GM19468 (cell line): Measurements from ENCODE around the gene SIM1.
A peak's percentile ranks its signal among the peaks of the same experiment; 100 is the strongest.

Experiments
- ATAC-seq: cut with Tn5 transposase; IDR thresholded peaks from one replicate; pipeline ENCODE4 v1.9.1; 2021; ENCODE audit warnings: mild to moderate bottlenecking, moderate library complexity, moderate number of reproducible peaks; ENCODE audit not compliant: unreplicated experiment; ENCODE audit errors: extremely low read depth

Gene SIM1

DNA sequence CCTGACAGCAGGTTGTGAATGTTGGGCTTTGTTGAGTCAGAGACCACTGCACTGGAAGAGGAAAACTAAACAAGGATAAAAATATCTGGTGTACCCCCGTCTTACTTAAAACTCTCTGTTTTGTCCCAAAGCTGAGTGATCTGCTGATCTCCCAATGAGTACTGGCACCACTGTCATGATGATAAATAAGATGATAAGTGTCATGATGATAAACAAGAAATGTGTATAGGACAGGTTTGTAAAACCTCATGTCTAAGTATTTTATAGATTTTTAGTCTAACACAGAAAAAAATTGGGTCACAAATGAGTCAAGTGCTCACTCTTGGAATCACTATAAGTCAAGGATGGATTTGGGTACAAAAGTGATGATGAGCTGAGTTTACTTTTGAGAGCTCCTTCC is 8.5 kb upstream of the SIM1 start:
- no peak for ATAC-seq

DNA sequence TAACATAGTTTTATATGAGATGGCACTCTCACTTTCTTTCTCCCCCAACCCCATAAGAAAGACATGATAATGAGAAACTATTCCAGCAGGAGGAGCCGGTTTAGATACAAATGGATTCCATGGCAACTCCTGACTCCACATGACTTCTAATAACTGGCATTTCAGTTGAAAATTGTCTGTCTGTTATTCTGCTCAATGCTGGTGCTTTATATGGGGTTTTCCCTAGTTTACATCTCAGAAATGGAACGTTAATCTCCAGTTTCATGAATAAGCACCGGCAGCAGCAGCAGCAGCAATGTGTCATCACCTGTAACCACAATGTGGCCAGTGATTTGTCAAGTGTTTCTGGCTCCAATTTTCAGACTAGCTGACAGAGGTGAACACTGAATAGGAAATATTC is 8.0 kb upstream of the SIM1 start:
- ATAC-seq = peak; percentile 78

DNA sequence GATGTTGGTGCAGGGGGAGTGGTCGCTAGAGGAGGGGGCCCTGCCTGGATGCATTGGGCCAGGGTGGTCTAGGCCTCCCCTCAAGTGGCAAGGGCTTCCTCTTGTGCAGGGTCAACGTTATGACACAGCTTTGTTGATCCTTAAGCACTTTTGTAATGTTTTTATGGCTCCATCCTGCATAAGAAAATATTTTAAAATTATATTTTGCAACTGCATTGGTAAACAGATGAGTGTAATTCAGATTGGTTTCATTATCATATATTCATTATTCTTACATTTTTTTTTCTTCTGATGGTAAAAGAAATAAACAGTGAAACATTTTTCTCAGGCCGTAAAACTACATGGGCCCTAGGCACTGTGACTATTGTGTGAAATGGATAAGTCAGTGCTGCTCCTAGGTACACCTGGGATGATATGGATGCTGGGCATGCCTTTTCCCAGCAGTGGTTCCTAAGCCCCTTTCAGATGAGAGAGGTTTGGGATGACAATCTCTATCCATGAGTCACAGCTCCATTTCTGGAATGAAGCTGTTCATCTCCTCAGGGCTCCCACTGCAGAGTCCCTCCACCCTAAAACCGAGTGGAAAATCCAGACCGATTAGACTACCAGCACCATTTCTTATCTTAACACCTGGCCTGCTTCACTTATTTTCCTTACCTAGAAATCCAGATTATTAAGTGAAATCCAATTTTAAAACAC is 5.8 kb upstream of the SIM1 start:
- ATAC-seq = no peak

DNA sequence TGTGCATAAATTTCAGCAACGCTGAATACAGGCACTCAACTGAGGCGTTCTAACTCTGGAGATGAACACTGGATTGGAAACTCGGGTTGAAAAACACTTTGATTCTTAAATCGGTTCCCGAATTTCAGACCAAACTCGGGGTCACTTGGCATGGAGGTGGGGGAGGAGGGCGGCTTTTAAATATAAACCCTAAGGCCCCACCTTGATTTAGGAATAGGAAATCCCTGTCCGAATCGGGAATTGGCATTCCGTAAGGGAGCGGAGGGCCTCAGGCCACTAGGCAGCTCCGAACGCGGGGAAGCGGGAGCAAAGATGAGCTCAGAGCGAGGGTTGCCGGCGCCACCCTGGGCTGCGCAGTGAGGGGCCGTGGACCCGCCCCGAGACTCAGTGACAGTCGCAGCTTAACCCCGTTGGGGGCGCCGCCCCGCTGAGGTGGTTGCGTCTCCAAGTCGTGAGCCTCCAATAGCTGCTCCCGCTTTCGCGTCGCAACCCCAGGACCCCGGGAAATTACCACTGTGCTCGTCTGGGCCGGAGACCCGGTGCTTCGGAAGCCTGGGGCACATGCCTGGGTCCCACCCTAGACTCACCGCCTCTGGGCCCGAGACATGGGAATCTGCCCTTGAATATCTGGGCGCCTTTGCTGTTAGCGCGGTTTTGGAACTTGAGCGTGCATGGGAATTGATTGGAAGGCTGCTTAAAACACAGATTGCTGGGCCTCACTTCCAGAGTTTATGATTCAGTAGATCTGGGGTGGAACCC is 4.6 kb upstream of the SIM1 start:
- no peak for ATAC-seq

DNA sequence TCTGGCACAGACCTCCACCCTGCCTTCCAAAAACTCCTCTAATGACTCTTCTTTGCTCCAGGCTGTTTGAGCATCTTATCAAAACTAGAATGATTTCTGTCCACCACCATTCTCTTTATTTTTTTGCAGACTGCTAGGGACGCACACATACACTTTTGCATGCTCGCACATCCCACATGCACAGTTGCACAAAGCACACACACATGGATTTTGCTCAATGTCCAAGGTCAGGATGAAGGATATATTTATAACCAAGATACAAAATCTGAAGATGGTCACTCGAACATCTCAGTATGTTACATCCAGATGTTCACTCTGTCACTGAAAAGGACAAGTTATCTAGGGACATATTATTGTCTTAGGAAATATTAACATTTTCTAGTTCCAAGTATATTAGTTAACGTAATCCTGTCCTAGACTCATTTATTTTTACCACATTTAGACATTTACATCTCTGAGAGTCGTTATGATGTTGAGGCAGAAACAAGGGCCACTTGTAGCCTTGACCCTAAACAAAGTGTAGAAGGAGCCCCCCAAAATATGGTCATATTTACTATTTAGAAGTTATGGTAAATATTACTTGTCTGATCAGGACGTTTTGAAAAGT is 3.4 kb upstream of the SIM1 start:
- ATAC-seq = no peak

DNA sequence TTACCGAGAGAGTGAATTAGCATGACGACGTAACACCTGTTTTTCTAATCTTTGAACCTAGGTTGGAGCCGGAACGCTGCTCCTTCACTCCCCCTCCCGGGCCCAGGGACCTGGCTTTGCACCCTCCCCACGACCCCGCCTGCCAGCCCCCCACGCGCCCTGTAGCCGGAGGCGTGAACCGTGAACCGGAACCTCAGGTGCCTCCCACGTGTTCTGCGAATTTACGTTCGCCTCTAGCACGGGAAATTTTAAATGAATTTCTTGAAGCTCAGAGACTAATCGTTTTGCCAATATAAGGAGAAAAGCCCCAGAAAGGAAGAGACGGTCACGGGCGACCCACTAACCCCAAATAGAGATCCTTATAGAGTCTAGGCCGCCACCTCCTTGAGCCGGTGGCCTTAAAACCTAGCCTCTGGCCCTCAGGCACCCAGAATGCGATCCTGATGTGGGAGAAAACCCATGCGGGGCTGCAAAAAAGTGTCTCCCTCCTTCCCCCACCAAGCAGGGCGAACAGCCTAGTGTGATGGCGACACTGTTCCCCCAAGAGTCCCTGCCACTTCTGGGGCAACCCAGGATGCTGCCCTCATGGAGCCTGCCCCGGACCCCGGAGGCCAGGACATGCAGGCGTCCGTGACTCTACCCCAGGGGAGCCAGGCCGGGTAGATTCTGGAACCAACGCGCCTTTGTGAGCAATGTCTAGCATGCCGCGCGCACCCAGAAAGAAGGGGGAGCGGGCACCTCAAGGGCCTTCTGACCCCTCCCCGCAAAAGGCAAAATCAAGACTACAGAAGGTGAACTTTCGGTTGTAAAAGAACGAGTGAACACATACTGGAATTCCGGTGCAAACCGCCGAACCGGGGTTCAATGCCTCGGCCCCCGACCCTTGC is 2.7 kb upstream of the SIM1 start:
- no peak for ATAC-seq

DNA sequence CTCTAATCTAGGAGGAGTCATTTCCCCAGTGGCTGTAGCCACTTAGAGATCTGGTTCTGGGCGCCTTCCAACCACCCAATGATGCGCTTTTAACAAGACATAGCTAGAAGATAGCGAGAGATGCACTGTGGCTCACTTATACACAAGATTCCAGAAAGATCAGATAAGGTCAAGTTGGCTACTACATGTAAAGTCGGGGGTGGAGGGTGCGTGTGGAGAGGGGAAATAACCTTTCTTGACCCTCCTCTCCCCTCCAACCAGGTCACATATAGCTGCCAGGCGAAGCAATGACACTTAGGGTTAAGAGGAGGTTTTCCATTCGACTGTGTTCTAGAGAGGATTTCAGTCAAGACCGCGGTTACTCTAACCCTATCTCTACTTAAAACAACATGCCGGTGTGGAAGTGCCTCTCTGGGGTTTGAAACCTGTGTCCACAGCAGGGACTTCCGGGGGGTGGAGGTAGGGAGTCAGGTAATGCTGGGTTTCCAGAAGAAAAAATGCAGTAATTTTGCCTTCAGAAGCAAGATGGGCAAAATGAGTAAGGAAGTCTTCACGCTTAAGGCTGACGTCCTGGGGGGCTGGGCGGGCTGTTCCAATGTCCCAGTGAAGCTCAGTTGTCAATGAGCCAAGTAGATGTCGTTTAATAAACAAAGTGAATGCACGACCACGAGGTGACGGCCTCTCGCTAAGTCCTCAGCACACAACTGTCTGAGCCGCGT is 1.8 kb upstream of the SIM1 start:
- ATAC-seq = no peak

DNA sequence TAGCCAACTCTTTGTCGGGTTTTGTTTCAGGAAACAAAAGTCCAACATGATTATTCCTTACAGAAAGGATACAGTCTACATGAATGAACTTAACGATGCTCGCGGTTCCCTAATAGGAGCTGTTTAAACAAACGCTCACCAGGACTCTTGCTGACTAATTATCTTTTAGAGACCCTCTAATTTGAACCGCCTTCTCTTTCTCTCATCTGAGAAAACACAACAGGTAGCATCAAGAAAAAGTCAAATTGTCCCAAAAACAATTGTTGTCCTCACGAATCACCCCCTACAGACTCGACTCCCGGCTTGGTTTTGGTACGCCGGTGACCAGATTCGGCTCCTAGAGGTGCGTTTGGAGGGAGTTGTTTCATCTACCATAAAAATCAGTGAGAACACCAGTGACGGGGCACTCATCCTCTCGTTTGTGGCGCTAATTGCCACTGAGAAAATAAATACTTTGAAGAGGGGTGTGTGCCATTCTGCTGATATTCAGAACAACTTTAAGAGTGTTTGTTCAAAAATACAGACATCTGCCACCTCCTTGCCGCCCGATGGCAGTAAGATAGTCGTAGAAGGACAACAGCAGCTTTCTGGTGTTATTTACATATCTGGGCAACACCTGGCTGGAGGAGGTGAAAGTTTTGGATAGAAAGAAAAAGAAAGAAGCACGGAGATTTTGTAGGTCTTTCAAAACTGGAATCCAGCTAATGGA is 1.1 kb upstream of the SIM1 start:
- no peak for ATAC-seq

DNA sequence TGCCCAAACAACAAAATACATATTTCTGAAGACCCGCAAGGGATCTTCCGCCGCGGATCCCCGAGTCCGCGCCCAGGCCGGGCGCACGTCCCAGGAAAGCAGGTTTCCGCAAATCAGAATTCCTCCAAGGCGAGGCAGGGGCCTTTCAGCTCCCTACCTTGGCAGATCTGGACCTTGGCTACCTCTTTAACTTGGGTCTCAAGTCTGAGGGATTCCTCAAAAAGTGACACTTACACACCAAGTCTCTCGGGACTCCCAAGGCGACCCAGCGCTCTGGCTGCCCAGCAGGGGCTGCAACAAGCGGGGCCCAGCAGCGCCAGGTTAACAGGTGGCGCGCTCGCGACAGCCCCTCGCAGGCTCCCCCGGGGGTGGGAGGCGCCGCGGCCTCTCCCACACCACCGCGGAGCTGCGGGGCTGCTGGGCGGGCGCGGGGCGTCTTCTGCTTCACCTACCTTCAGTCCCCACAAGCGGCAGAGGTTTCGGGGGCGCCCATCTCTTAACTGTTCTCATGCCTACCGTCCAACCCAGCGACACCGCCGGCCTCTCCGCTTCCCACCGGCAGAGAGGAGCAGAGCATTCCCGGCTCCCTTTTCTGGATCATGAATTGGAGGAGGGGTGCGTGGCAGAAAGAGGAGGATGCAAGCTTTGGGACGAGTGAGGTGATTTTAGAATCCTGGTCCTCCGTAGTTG is 414 bp downstream of the SIM1 start:
- no peak for ATAC-seq

DNA sequence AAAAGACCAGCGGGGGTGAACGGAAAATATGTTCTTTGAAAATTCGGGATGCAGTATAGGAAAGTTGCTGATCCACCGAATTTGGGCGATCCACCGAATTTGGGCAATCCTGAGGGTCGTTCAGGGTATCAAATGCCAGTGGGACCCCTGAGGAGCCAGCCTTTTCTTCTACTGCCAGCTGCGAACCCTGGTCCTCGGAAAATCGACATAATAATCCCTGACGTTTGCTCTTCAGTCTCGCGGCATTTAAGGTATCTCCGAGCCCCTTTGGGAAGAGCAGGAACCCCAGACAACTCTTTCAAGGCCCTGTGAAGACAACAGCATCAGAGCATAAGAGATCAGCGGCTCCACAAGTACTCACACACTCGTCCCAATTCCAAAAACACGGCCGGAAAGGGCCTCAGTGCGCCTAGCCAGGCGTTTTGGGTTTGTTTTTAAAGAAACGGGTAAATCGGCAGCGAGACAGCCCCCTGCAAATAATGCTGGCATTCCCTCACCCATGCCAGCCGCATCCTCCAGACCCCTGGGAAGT is 1.0 kb downstream of the SIM1 start:
- no peak for ATAC-seq

DNA sequence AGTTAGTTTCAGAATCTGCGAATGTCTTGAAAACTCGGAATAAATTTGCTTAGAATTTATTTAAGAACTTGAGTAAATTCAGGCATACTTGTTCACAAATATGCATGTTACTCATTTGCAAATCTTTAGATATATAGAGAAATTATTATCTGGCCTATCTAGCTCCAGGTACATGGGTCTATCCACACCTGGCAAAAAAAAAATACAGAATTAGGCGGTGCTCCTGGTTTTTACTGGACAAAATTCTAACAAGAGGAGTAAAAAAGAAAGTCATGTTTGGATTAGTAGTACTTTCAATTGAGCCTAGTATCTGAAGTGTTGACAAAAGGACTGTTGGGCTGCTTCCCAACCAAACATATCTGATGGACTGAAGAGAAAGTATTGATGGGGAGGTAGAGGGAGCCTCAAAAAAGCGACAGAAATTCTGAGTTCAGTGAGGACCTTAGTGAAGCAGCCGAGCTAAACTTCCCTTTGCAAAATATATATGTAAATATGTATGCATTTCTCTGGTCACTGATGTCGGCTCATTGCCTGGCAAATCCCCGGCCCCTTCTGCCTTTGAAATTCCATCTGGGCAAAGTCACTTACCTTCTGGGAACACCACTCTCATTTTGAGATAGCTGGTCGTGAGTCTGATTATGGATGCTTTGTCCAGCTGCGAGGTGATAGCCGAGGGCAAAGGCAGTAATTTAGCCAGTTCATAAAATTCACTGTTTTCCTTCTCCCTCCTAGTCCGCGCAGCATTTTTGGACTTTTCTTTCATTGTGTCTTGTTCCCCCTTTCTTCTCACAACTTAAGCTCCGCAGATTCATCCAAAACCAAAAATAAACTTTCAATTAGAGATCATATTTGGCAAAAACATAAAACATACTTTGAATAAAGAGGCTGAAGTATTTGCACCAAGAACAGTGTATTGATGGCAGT is 1.8 kb downstream of the SIM1 start:
- ATAC-seq = no peak

DNA sequence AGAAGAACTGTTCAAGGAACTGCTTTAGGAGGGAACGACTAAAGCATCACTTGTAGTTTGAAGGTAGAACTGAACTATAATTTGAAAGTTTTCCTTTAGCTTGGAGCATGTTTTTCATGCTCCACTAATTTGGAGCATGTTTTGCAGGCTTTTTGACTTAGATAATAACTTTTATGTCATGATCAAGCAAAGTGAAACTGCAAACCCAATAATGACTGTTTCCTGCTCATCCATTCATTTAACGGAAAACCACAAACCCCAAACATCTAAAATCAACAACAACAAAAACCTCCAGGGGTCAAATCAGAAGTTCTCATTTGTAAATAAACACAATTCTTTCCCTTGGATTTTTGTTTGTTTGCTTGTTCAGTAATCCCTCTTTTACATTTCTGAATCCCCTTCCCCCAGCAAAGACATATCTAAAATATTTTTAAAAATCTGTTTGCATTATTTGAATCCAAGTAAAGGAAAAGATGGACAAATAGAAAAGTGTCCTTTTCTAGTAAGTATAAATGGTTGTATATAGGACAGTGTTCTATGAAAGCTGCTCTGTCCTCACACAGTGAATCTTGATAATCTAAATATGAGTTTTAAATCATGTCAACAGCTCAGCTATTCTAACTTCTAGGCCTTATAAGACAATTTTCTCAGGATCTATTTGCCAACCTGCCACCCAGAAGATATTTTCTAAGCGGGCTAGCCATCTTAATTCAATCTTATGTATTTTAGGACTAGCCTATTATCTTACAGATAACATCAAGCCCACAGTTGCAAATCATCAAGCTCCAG is 2.6 kb downstream of the SIM1 start:
- ATAC-seq = no peak

DNA sequence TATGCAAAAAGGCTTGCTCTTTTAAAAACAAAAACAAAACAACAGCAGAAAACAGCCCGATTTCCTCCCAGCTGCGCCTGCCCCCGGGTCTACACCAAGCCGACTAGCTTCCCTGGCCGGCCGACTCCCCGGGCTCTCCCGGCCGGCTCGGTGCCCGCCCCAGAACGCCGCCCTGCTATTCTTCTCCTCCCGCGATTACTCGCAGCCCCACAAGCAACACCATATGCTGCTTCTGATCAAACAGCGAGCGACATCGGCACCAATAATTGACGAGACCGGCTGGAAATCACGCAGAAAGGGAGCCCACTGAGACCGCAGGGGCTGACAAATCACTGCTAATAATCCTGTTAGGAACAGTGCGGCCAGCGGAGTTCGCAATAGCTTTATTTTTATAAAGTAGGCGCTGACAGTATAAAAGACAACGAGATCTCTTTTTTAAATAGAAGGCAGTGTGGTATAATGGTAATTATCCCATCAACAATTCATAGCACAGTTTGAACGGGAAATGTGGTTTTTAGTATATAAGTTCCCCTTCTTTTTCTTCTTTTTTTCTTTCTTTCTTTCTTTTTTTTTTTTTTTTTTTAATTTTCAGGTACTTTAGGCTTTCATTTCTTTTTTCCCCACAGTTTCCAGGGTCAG is 3.3 kb downstream of the SIM1 start:
- ATAC-seq = no peak

DNA sequence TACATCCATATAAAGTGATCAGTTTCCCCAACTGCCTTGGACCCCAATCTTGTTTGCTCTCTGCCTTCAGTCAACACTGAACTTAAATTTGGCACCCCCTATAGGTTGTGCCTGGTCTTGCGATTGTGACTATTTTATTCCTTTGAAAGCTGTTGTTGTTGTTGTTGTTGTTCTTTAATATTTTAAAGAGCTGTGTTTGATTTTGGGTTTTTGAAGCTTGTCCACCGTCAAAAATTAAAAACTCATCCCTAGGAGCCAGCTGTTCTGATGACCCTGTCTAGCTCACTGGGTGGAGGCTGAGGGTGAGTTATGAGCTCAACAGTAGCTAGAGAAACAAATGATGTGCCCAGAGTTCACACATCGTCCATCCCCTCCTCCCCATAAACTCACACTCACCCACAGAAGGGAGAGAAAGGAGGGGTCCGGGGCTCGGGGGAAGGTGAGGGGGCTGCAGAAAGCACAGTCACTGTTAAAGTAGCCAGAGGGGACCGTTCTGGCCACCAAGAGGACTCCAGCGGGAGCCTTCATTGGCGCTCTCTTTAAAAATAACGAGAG is 4.0 kb downstream of the SIM1 start:
- no peak for ATAC-seq

DNA sequence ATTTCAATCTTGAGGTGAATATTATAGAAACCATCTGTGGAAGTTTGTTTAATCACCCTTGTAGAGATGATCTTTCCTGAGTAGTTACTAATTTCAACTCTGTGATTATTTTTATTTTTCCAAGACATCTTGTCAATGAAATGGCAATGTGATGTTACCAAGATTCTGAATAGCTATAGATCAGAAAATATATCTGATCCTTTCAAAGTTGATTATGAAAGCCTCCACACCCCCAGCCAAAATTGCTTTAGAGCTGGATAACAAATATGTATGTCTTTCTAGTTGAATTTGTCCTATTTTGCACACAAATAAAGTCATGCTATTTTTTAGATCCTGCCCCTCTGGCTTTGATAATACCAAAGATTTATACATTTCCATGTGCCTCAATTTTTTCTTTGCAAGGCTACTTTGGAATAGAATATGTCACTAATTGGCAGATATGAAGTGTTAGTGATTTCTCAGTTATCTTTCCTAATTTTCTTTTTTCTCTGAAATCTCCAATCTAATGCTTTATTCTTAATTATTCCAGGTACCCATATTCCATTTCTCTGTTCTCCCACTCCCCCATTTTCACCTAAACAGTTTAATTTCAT is 5.0 kb downstream of the SIM1 start:
- ATAC-seq = no peak
